HCT116 (cell line): ENCODE data around the gene SLC9A9.

ENCODE experiments used
- CBX3 ChIP-seq: IDR thresholded peaks from 2 replicates; pipeline ENCODE4 v1.6.1; 2012; ENCODE audit warnings: low read depth
- EGR1 ChIP-seq: IDR thresholded peaks from 2 replicates; pipeline ENCODE4 v1.6.1; 2012; ENCODE audit warnings: low read depth
- EZH2 ChIP-seq: fragments of 200-600 bp; sonication (generic); IDR thresholded peaks from 2 replicates; pipeline ENCODE4 v1.6.1; 2017; ENCODE audit warnings: antibody characterized with exemption, mixed run types
- FOSL1 ChIP-seq: IDR thresholded peaks from 2 replicates; pipeline ENCODE4 v1.6.1; 2012; ENCODE audit warnings: low read depth
- JUND ChIP-seq: IDR thresholded peaks from 2 replicates; pipeline ENCODE4 v1.6.1; 2012
- POLR2A ChIP-seq: IDR thresholded peaks from 2 replicates; pipeline ENCODE4 v1.7.0; 2011; ENCODE audit warnings: borderline replicate concordance; ENCODE audit not compliant: insufficient read depth, insufficient read length; ENCODE audit errors: extremely low read depth
- RAD21 ChIP-seq: IDR thresholded peaks from 2 replicates; pipeline ENCODE4 v1.6.1; 2012; ENCODE audit warnings: low read depth, mild to moderate bottlenecking
- SRF ChIP-seq: IDR thresholded peaks from 2 replicates; pipeline ENCODE4 v1.6.1; 2012; ENCODE audit warnings: low read depth
- TCF7L2 ChIP-seq: IDR thresholded peaks from 2 replicates; pipeline ENCODE4 v1.7.0; 2011; ENCODE audit warnings: borderline replicate concordance, inconsistent platforms; ENCODE audit not compliant: insufficient read depth, insufficient read length; ENCODE audit errors: extremely low read depth
- TF ChIP-seq, protein P1 (sequence below), 3 experiments: fragments of 200-600 bp in 1 of 3; sonication (generic) in 1 of 3; IDR thresholded peaks in 2 of 3; conservative IDR thresholded peaks in 1 of 3; 2 replicates each; pipeline ENCODE4 v1.5.1; 2012 to 2017; ENCODE audit warnings: low read depth in 2 of 3, low read length in 2 of 3, antibody characterized with exemption in 1 of 3, borderline replicate concordance in 1 of 3, control low read depth in 1 of 3, mild to moderate bottlenecking in 1 of 3, mixed read lengths in 1 of 3, mixed run types in 1 of 3, moderate library complexity in 1 of 3; ENCODE audit not compliant: insufficient read depth in 1 of 3
- TF ChIP-seq, protein P2 (sequence below): IDR thresholded peaks from 2 replicates; pipeline ENCODE4 v1.6.1; 2012

DNA sequence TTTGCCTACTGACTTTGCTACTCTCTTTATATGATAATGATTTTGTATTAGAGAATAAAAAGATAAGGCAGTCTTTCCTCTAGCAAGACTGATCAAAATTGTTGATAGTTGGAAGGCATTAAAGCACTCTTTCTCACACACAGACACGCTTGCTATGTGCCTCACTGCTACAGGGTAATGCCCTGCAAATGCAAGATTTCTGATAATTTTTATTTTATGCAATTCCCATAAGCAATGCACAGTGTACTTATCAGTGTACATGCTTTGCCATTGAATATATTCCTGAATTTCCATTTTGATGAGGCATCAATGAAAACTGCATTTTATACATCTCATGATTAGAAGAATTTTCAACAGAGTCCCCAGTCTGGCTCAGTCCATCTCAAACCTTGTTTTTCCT, 465.5 kb downstream of the SLC9A9 start:
- TF ChIP-seq EGR1 (no peak), POLR2A (no peak), EZH2 (no peak), FOSL1 (no peak), CBX3 (no peak), JUND (no peak), SRF (no peak), RAD21 (no peak), TCF7L2 (no peak)
- TF ChIP-seq, protein P1, sequence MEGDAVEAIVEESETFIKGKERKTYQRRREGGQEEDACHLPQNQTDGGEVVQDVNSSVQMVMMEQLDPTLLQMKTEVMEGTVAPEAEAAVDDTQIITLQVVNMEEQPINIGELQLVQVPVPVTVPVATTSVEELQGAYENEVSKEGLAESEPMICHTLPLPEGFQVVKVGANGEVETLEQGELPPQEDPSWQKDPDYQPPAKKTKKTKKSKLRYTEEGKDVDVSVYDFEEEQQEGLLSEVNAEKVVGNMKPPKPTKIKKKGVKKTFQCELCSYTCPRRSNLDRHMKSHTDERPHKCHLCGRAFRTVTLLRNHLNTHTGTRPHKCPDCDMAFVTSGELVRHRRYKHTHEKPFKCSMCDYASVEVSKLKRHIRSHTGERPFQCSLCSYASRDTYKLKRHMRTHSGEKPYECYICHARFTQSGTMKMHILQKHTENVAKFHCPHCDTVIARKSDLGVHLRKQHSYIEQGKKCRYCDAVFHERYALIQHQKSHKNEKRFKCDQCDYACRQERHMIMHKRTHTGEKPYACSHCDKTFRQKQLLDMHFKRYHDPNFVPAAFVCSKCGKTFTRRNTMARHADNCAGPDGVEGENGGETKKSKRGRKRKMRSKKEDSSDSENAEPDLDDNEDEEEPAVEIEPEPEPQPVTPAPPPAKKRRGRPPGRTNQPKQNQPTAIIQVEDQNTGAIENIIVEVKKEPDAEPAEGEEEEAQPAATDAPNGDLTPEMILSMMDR (IDR thresholded peaks at IDR 0.05 in 2 of 3, conservative IDR thresholded peaks at IDR 0.05 in 1 of 3; ENCODE audit: borderline replicate concordance in 1 of 3, insufficient read depth in 1 of 3, low read depth in 2 of 3, low read length in 2 of 3): no peak
- TF ChIP-seq, protein P2, sequence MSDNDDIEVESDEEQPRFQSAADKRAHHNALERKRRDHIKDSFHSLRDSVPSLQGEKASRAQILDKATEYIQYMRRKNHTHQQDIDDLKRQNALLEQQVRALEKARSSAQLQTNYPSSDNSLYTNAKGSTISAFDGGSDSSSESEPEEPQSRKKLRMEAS: no peak
